ENCODE data around the gene SPAG6.
"Not testable (repeated sequence)": the region's sequence is repeated elsewhere in the genome, so short reads cannot be mapped to it uniquely, and the experiment has no call there.

Gene SPAG6

DNA sequence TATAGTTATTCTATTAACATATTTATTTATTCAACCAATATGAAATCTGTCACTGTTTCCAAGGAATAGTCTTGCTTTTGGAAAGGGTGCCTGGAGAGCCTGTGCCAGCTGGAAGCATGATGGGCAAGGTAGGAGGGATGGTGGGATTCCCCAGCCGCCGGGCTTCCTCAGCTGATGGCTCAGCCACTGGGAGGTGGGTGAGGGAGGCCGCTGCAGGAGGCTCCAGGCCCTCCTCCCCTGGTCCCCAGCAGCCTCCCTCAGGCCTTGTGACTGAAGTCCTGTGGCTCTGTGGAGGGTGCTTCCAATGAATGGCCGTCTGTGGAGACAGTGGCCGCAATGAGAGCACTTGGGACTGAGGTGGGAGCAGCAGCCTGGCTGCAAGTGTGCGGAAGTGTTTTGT is 27.0 kb downstream of the SPAG6 start:
- no peak for DNase-seq (ENCODE audit: low spot score)

DNA sequence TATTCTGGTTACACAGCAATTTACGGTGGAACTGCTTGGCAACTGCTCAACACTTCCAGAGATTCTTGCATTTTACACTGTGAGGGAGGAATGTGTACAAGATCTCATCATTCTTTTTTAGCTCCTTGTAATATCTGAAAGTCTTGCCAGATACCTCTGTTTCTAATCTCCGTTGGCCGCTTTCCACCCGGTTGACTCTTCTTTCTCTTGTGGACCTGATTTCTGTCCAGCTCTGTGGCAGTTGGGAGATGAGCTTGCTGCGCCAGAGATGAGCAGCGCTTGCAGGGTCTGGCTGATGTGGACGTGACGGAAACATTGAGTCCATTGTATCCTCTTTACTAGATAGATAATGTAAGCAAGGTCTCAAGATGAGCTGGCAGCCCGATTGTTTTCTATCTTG is 27.6 kb downstream of the SPAG6 start:
- DNase-seq (ENCODE audit: low spot score) = no peak

DNA sequence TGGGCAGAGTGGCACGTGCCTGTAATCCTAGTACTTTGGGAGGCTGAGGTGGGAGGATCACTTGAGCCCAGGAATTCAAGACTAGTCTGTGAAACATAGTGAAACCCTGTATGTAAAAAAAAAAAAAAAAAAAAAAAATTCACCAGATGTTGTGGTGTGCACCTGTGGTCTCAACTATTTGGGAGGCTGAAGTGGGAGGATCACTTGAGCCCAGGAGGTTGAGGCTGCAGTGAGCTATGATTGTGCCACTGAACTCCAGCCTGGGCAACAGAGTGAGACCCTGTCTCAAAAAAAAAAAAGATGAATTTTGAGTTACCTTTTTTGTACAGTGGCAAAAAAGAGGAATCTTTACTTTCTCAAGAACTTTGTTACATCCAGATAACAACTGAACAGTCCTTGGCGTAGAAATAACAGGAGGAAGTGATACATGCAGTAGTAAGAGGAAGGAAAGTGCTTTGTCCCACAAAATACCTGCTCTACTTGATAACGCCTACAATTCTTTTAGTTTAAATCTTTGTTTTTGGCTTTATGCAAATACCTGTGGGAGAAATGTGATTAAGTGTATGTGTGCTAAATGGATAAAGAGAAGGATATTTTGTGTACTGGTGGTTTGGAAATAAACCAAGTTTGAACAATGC is 29.3 kb downstream of the SPAG6 start:
- no peak for DNase-seq (ENCODE audit: low spot score)

DNA sequence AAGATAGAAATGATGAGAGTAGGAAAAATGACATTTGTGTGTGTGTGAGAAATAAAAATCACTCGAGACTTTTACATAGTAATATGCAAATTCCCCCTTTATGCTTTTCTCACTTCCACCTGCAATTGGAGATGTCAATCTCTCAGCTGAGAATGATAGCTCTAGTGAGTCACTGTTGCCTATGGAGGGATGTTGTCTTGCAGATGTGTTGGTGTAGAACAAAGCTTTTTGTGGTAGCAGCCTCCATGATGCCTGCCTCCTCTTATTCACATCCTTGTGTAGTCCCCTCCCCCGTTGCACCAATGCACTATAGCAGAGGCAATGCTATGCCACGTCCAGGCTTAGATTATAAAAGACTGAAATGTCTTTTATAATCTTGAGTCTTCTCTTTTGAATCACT is 33.8 kb downstream of the SPAG6 start:
- DNase-seq (ENCODE audit: low spot score) = no peak

DNA sequence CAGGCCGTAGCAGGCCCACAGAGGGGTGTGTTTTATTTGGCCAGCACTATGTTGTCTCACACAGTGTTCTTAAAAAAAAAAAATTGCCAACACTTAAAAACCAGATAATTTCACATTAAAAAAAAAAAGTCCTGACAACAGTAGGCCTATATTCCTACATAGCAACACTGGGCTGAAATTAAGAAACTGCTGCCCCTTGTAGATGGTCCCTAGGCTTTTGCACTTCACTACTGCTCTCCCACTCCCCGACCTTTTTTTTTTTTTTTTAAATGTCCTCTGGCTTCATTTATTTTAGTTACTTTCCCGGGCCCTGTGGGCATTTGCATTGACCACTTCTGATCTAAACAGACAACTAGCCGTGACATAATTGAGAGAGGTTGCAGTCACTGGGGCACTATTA is 36.0 kb downstream of the SPAG6 start:
- DNase-seq (ENCODE audit: low spot score) = no peak

DNA sequence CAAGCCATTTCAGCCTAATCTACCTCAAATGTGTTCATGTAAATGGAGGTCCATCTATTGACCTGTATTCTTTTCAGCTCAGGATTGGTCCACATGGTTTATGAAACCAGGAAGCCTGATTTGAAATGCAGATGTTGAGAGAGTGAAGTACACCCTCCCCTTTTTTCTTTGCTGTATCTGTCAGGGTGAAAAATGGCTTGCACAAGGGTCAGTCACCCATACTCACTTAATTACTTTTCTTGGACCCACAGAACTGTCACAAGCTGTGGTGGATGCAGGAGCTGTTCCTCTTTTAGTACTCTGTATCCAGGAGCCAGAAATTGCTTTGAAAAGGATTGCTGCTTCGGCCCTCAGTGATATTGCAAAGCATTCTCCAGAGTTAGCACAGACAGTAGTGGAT is 41.2 kb downstream of the SPAG6 start:
- DNase-seq (ENCODE audit: low spot score) = no peak

DNA sequence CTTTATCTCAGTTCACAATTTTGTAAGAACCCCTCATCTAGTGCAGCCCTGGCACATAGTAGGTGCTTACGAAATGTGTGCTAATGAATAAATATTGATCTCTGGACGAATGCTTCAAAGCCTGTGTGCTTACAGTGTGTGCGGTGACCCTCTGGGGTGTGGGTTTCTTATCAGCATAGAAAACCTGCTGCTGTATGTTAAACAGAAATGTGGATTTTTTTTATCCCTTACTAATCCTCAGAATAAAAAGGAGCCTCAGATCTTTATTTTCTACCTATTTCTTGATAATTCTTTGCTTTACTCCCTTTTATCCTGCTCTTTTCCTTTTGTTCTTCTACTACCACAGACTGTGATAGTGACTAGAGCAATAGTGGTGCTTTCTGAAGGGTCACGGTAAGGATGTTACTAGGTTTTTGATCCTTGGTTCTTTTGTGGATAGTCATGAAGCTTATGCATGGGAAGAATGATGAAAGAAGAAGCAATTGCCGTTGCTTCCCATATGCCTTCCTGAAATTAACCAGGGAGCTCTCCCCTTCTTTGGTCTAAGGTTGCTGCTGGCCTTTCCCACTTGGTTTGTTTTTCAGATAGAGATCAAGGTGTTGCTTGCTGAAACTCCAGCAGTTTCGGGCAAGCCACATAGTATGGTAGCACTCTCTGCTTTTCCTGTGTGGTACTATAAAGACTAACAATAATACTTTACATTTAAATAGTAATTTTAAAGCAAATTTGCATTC is 44.7 kb downstream of the SPAG6 start:
- DNase-seq (ENCODE audit: low spot score) = no peak

DNA sequence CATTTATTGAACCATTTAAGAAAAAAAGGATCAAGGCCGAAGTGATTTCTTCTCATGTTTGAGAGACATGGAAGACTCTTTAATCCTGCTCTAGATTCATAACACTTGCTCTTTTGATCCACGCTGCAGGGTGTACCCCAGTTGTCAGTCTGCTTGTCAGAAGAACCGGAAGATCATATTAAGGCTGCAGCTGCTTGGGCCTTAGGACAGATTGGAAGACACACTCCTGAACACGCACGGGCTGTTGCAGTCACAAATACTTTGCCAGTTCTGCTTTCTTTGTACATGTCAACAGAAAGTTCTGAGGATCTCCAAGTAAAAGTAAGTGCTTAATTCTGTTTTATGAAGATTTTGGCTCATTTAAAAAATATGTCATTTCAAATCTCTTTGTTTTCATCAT is 46.3 kb downstream of the SPAG6 start:
- no peak for DNase-seq (ENCODE audit: low spot score)

DNA sequence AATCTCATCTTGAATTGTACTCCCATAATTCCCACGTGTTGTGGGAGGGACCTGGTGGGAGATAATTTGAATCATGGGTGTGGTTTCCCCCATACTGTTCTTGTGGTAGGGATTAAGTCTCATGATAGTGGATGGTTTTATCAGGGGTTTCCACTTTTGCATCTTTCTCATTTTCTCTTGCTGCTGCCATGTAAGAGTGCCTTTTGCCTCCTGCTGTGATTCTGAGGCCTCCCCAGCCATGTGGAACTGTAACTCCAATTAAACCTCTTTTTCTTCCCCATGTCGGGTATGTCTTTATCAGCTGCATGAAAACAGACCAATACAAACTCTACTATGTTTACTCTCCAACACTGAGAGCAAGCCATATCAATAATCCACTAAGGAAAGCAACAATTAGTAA is 50.9 kb downstream of the SPAG6 start:
- not testable (repeated sequence) for DNase-seq (ENCODE audit: low spot score)

DNA sequence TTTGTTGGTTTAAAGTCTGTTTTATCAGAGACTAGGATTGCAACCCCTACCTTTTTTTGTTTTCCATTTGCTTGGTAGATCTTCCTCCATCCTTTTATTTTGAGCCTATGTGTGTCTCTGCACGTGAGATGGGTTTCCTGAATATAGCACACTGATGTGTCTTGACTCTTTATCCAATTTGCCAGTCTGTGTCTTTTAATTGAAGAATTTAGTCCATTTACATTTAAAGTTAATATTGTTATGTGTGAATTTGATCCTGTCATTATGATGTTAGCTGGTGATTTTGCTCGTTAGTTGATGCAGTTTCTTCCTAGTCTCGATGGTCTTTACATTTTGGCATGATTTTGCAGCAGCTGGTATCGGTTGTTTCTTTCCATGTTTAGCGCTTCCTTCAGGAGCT is 61.6 kb downstream of the SPAG6 start:
- DNase-seq (ENCODE audit: low spot score) = not testable (repeated sequence)

DNA sequence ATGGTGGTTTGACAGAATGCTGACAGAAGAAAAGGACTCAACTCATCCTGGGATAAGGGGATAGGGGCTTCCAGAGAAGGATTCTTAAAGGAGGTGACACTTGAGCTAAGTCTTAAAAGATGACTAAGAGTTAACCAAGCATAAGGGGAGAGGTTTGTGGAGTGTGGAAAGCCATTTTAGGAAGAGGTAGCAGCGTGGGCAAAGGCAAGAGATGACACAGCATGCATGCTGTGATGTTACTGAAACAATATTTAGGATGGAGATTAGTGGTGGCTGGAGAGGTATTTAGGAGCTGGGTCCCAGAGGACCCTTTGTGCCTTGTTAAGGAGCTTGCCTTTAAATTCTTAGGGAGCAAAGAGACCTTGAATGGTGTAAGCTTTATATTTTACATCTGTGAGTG is 65.1 kb downstream of the SPAG6 start:
- no peak for DNase-seq (ENCODE audit: low spot score)

DNA sequence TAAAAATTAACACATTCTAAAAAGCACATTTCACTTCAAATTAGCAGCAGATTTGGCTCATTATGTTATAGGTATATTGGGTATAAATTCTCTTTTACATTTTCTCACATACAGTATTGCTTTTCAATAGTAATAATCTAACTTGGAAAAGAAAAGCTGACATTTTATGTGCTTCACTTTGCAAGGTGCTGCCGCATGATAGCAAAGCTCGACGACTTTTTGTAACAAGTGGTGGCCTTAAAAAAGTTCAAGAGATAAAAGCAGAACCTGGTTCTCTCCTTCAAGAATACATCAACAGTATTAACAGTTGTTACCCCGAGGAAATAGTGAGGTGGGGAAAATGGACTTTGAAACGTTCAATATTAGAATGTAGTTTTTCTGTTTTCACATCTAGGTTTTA is 65.5 kb downstream of the SPAG6 start:
- no peak for DNase-seq (ENCODE audit: low spot score)

DNA sequence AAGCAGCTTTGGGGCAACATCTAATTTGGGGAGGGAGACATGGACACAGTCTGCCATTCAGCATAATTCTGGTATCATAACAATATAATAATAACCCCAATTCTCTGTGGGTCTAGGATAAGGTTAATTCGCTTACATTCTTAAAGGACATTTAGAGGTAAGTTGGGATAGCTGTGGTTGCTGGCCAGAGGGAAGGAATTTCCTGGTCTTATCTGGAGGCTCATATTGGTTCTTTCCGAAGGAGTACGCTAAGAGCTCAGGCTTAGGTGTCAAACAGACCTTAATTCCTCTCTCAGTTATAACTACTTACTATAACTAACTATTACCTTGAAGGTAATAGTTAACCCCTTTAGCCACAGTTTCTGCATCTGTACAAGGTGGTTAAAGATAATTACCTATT is 68.8 kb downstream of the SPAG6 start:
- no peak for DNase-seq (ENCODE audit: low spot score)

DNA sequence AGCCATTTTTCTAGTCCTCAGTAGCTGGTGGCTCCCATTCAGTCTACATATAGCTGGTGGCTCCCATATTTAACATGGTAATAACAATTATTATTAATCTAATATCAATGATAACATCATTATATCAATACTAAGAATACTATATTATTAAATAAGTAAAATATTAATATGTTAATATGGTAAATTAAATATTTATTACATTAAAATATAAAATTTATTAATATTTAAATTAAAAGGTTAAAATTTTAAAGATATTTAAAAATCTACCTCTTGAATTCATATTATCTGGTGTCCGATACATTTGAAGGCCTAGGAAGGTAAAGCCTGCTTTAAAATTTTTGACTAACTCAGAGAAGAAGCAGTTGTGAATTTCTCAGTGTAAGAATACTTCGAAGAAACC is 69.8 kb downstream of the SPAG6 start:
- no peak for DNase-seq (ENCODE audit: low spot score)

DNA sequence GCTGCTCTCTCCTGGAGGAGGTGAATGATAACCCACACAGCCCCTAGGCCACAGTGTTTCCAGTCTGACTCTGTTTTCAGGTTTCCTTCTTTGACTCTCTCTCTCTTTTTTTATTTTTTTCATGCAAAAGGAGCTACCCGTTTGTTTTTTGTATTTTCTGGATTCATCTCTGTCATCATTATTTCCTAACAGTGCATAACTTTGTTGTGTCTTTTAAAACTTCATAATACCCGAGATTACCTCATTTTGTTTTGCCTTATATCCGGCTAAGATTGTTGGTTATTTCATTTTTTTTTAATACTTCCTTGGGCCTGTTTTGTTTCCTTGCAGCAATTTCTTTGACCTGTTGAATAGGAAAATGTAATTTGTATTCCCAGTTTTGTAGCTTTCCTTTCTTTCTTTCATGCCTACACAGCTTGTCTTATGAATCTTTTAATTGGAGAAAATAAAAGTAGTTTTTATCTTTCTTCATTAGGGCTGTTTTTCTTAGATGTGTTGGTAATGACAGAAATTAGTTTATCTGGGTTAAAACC is 72.5 kb downstream of the SPAG6 start:
- DNase-seq (ENCODE audit: low spot score) = no peak

DNA sequence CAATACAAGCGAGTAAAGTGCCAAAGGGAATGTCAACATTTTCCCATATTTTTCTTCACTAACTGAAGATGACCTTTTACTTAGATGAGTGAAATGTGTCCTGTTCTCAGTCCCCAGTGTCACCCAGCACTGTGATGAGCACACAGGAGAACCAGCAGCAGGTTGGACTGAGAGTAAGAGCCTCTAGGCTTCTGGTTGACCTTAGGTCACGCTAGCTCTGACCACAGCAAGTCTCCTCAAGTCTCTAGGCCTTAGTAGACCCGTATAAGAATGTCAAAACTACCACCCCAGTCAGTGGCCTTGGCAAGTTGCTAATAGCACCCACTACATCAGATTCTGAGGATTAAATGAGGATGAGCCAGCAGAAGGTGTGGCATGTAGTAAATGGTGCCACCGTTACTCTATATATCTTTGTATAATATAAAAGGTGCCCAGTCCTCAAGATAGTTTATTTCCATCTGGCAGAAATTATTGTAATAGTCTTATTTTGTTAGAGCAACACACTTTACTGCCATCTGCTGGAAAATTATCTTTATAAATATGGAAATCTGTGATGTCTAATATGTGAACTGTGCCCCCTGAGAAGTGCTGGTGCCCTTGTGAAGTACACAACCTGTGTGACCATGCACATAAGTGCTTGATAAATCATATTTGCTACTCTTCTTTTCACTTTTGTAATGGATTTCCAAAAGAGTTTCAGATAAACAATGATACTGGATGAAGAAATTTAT is 75.7 kb downstream of the SPAG6 start:
- DNase-seq (ENCODE audit: low spot score) = no peak

DNA sequence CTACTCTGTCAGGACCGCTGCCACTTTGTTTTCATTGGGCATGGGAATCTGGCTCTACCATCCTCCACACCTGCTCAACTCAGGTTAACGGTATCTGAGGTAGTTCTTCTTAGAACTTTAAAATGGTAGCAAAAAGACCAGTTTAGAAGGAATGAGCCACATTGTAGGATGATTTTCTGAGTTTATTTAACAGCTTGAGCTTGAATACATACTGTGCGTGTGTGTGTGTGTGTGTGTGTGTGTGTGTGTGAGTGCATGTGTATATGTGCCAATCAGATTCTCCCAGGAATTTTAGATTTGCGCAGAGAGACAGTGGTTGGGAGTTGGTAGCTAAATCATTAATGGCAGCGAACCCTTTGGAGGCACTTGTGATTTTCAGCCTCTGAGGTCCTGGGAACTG is 81.4 kb downstream of the SPAG6 start:
- no peak for DNase-seq (ENCODE audit: low spot score)

DNA sequence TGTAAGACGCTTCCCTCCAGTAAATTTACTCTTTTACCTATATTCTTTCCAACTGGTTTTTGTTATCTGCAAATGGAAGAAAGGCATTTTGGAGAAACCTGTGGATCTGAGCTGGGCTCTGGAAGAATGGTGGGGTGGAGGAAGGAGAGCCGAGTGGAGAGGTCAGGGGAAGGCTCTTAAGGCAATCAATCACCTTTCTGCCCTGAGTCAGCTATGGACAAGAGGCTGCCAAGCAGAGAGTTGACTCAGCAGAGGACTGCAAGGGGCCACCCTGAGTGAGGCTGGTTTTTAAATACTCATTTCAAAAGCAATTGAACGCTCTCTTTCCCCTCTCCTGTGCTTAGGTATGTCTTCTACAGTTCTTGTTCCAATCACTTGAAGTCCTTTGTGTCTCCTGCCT is 81.8 kb downstream of the SPAG6 start:
- DNase-seq (ENCODE audit: low spot score) = no peak

DNA sequence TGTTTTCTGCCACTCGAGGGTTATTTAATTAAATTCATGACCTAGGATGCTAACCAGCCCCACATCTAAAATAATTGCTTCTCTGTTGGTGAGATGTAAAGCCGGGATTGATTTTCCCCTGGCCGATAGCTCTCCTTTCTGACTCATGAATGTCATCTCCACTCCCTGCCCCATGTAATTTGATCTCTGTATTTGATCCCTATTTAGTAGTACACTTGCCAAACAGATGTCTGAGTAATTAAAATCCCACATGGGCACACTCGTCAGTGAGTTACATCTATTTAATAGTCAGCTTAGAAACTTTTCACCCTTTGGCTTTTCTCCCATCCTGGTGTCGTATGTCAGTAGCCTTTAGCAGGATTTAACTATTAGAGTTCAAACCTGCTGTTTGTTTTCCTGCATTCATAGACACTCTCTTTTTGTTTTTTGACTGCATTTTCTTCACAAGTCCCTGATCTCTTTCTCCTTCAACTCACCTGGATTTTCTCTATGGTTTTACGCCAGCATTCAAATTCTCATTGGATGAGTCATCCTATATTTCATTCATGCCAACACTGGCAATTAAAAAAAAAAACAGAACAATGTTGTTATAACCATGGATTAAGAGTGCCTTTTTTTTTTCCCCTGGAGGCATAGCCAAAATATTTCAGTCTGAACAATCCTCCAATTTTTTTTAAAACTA is 82.7 kb downstream of the SPAG6 start:
- peak; percentile 69 for DNase-seq (ENCODE audit: low spot score)

DNA sequence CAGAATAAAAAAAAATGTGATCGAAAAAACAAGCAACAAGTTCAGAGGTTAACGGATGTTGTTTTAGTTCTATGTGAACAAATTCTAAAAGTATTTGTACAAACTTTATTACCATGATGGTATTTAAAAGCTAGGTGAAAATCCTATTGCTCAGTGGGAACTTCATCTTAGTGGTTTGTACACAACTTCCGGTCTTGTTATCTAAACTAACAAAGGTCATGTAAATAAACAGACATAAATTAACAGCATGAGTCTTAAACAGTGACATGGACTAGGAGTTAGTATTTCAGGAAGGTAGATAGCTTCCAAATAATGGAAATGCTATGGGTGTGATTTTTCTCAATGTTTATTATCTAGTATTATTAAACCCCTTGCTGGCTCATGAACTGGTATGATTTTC is 83.8 kb downstream of the SPAG6 start:
- DNase-seq (ENCODE audit: low spot score) = peak; percentile 46

DNA sequence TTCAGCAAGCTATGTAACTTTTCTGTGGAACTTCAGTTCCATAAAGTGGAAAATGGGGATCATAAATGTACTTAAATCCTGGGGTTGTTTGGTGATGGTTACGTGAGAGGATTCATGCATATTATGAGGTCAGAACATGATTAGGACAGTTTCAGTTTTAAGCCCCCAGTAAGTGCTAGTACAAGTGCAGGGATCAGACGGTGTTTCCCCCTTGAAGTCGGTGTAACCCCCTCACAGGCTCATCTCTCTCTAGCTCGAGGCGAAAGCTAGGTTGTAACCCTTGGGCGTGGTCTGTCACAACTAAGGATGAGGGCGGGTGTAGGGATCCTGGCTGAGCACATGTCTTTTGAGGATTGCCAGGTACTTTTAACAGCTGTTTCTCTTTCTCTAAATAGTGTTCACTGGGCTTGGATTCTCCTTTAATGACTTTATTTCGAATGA is 84.7 kb downstream of the SPAG6 start:
- DNase-seq (ENCODE audit: low spot score) = no peak

DNA sequence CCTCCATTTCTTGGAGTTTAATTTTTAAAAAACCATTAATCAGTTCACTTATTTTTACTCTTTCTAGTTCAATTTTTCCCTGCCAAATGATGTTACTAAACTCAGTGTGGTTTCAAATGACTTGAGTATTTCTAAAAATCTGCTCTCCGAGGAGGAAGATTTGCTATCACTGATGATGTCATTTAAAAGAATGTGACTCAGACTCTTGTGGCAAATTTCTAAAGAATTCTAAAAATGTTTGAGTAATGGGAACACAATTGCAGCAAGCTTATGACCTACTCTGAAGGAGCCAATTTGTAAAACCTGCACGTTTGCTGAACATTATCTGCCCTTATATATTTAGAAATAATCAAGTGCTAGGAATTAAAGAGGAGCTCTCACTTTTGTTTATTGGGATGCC is 88.6 kb downstream of the SPAG6 start:
- DNase-seq (ENCODE audit: low spot score) = peak; percentile 37

DNA sequence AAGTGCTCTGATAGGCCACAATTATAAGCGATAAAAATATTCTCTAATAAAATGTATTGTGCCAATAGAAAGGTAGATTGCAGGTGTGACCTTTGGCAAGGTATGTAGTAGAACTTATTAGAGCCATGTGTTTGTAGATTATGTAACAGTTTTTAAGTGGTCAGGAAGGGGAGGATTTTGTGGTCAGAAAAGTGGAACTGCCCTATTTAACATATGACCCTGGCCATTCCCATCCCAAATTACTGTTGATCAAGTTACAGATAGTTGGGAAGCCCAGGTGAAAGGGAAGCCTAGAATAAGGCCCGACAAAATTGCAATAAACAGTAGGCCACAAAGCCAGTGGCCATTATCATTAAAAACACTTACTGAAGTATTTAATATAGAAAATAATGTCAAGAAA is 89.2 kb downstream of the SPAG6 start:
- DNase-seq (ENCODE audit: low spot score) = no peak
